SK-N-SH treated with all-trans-retinoic acid at 6 μM for 48 hours (cell line): ENCODE results near the gene PLD2.

Experiments
- ATAC-seq: fragments of 200-7000 bp; cut with Tn5 transposase; 3 replicates; pipeline ENCODE4 v1.9.1; 2020; ENCODE audit warnings: mild to moderate bottlenecking, moderate library complexity
- ARNTL ChIP-seq: fragments of 450-650 bp; formaldehyde crosslinking; IDR thresholded peaks from 2 replicates; pipeline ENCODE4 v1.5.0; 2020; ENCODE audit warnings: low read depth, mild to moderate bottlenecking, moderate library complexity, borderline replicate concordance
- BACH2 ChIP-seq: fragments of 250-450 bp; sonication (Bioruptor Pico); IDR thresholded peaks from 2 replicates; pipeline ENCODE4 v1.9.0; 2021; ENCODE audit warnings: mild to moderate bottlenecking, borderline replicate concordance
- CSDC2 ChIP-seq: fragments of 250-450 bp; sonication (Bioruptor Pico); IDR thresholded peaks from 2 replicates; pipeline ENCODE4 v1.5.0; 2020; ENCODE audit warnings: mild to moderate bottlenecking, moderate library complexity
- CSRNP3 ChIP-seq: fragments of 250-450 bp; sonication (Bioruptor Pico); IDR thresholded peaks from 2 replicates; pipeline ENCODE4 v1.5.1; 2021; ENCODE audit warnings: mild to moderate bottlenecking, moderate library complexity
- ESRRG ChIP-seq: fragments of 250-450 bp; sonication (Bioruptor Pico); IDR thresholded peaks from 2 replicates; pipeline ENCODE4 v1.6.1; 2021; ENCODE audit warnings: mild to moderate bottlenecking
- GLIS3 ChIP-seq: fragments of 250-450 bp; sonication (Bioruptor Pico); IDR thresholded peaks from 2 replicates; pipeline ENCODE4 v1.5.0; 2020; ENCODE audit warnings: mild to moderate bottlenecking, moderate library complexity
- ISL1 ChIP-seq: fragments of 250-450 bp; sonication (Bioruptor Pico); IDR thresholded peaks from 2 replicates; pipeline ENCODE4 v2.1.2; 2022; ENCODE audit warnings: mild to moderate bottlenecking, moderate library complexity
- OSR1 ChIP-seq: fragments of 250-450 bp; sonication (Bioruptor Pico); IDR thresholded peaks from 2 replicates; pipeline ENCODE4 v1.8.0; 2022; ENCODE audit warnings: moderate library complexity, mild to moderate bottlenecking, inconsistent platforms
- PPARA ChIP-seq: fragments of 250-450 bp; sonication (Bioruptor Pico); IDR thresholded peaks from 2 replicates; pipeline ENCODE4 v1.5.0; 2020; ENCODE audit warnings: mild to moderate bottlenecking, borderline replicate concordance
- RARB ChIP-seq: fragments of 250-450 bp; sonication (Bioruptor Pico); IDR thresholded peaks from 2 replicates; pipeline ENCODE4 v1.8.0; 2021; ENCODE audit warnings: mild to moderate bottlenecking, moderate library complexity
- SNAI2 ChIP-seq: fragments of 250-450 bp; sonication (Bioruptor Pico); IDR thresholded peaks from 2 replicates; pipeline ENCODE4 v1.5.0; 2020; ENCODE audit warnings: mild to moderate bottlenecking, moderate library complexity
- TCF4 ChIP-seq: fragments of 250-450 bp; sonication (Bioruptor Pico); IDR thresholded peaks from 2 replicates; pipeline ENCODE4 v1.8.0; 2021; ENCODE audit warnings: mild to moderate bottlenecking, moderate library complexity, borderline replicate concordance
- TOX ChIP-seq: fragments of 250-450 bp; sonication (Bioruptor Pico); IDR thresholded peaks from 2 replicates; pipeline ENCODE4 v1.8.0; 2021; ENCODE audit warnings: mild to moderate bottlenecking, moderate library complexity, borderline replicate concordance
- TSHZ2 ChIP-seq: fragments of 250-450 bp; sonication (Bioruptor Pico); IDR thresholded peaks from 2 replicates; pipeline ENCODE4 v1.5.0; 2020; ENCODE audit warnings: mild to moderate bottlenecking, moderate library complexity
- ZC3H10 ChIP-seq: fragments of 250-450 bp; sonication (Bioruptor Pico); IDR thresholded peaks from 2 replicates; pipeline ENCODE4 v1.5.1; 2021; ENCODE audit warnings: mild to moderate bottlenecking, moderate library complexity
- ZFP3 ChIP-seq: fragments of 250-450 bp; sonication (Bioruptor Pico); IDR thresholded peaks from 2 replicates; pipeline ENCODE4 v1.5.0; 2020; ENCODE audit warnings: mild to moderate bottlenecking, moderate library complexity
- ZFP30 ChIP-seq: fragments of 450-650 bp; formaldehyde crosslinking; IDR thresholded peaks from 2 replicates; pipeline ENCODE4 v1.5.0; 2022; ENCODE audit warnings: mild to moderate bottlenecking, moderate library complexity
- ZNF565 ChIP-seq: fragments of 450-650 bp; formaldehyde crosslinking; conservative IDR thresholded peaks from 2 replicates; pipeline ENCODE4 v1.5.0; 2020; ENCODE audit warnings: low read depth, mild to moderate bottlenecking, moderate library complexity
- ZNF70 ChIP-seq: fragments of 450-650 bp; formaldehyde crosslinking; IDR thresholded peaks from 2 replicates; pipeline ENCODE4 v1.5.0; 2020; ENCODE audit warnings: mild to moderate bottlenecking, moderate library complexity
- ZNF8 ChIP-seq: fragments of 450-650 bp; formaldehyde crosslinking; IDR thresholded peaks from 2 replicates; pipeline ENCODE4 v1.5.0; 2020; ENCODE audit warnings: mild to moderate bottlenecking, moderate library complexity
- TF ChIP-seq, protein P1 (sequence below): fragments of 250-450 bp; sonication (Bioruptor Pico); IDR thresholded peaks from 2 replicates; pipeline ENCODE4 v1.8.0; 2020; ENCODE audit warnings: mild to moderate bottlenecking, moderate library complexity, borderline replicate concordance
- TF ChIP-seq, protein P2 (sequence below): fragments of 250-450 bp; sonication (Bioruptor Pico); IDR thresholded peaks from 2 replicates; pipeline ENCODE4 v1.5.1; 2020; ENCODE audit warnings: low read depth, mild to moderate bottlenecking, moderate library complexity
- TF ChIP-seq, protein P3 (sequence below): fragments of 250-450 bp; sonication (Bioruptor Pico); IDR thresholded peaks from 2 replicates; pipeline ENCODE4 v1.8.0; 2021; ENCODE audit warnings: low read depth, mild to moderate bottlenecking, moderate library complexity, borderline replicate concordance

Gene PLD2

GRCh38 chr17:4777969-4778760 is 28.8 kb upstream of the PLD2 start:
- no peak for ATAC-seq
- no peak for TF ChIP-seq PPARA (CRISPR knock-in tag)
- TF ChIP-seq OSR1 (CRISPR knock-in tag), result no peak
- TF ChIP-seq CSDC2 (CRISPR knock-in tag), result no peak
- TF ChIP-seq BACH2, result no peak
- no peak for TF ChIP-seq RARB (CRISPR knock-in tag)
- TF ChIP-seq ARNTL (CRISPR knock-in tag), result no peak

DNA sequence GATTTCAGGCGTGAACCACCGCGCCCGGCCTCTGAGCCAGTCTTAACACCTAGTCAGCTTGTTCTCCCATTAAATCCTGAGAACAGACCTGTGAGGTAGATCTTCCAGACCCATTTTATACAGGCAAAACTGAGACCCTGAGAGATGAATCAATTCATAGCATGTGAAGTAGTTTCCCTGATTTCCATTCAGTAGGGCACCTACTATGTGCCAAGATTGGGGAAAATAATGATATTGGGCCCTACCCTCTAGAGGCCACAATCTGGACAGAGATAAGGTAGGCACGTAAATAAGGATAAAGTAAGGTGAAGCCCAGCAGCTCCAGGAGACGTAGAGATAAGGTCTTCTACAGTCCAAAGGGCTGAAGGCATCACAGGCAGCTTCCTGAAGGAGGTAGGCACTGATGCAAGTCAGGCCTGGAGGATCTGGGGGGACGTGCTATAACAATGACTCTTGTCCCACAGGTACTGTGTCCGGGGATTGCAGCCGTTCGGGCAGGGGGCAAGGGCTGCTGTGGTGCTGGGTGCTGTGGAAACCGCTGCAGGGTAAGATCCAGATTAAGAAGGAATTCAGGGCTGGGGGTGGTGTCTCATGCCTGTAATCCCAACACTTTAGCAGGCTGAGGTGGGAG is 26.5 kb upstream of the PLD2 start:
- TF ChIP-seq GLIS3 (no peak), RARB (CRISPR knock-in tag) (no peak), TCF4 (CRISPR knock-in tag) (no peak), ZFP3 (no peak), ZNF70 (CRISPR knock-in tag) (no peak), PPARA (CRISPR knock-in tag) (no peak), CSDC2 (CRISPR knock-in tag) (no peak), ZC3H10 (CRISPR knock-in tag) (no peak), ISL1 (CRISPR knock-in tag) (no peak), TSHZ2 (no peak), SNAI2 (CRISPR knock-in tag) (no peak)
- TF ChIP-seq, protein P1, sequence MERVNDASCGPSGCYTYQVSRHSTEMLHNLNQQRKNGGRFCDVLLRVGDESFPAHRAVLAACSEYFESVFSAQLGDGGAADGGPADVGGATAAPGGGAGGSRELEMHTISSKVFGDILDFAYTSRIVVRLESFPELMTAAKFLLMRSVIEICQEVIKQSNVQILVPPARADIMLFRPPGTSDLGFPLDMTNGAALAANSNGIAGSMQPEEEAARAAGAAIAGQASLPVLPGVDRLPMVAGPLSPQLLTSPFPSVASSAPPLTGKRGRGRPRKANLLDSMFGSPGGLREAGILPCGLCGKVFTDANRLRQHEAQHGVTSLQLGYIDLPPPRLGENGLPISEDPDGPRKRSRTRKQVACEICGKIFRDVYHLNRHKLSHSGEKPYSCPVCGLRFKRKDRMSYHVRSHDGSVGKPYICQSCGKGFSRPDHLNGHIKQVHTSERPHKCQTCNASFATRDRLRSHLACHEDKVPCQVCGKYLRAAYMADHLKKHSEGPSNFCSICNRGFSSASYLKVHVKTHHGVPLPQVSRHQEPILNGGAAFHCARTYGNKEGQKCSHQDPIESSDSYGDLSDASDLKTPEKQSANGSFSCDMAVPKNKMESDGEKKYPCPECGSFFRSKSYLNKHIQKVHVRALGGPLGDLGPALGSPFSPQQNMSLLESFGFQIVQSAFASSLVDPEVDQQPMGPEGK (CRISPR knock-in tag), result no peak
- TF ChIP-seq, protein P2, sequence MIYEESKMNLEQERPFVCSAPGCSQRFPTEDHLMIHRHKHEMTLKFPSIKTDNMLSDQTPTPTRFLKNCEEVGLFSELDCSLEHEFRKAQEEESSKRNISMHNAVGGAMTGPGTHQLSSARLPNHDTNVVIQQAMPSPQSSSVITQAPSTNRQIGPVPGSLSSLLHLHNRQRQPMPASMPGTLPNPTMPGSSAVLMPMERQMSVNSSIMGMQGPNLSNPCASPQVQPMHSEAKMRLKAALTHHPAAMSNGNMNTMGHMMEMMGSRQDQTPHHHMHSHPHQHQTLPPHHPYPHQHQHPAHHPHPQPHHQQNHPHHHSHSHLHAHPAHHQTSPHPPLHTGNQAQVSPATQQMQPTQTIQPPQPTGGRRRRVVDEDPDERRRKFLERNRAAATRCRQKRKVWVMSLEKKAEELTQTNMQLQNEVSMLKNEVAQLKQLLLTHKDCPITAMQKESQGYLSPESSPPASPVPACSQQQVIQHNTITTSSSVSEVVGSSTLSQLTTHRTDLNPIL (CRISPR knock-in tag), result no peak
- ATAC-seq, result no peak

DNA sequence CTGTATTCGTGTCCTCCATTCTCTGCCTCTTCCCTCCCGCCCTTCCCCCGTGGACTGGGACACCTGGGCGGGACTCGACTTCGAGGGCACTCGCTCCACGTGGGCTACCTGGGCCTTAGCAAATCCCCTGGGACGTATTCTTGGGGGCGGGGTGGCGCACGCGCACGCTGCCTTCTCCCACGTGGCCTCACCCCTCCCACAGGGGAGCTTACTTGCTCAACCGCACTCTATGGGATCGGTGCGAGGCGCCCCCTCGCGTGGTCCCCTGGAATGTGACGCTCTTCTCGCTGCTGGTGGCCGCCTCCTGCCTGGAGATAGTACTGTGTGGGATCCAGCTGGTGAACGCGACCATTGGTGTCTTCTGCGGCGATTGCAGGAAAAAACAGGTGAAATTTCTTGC is 24.3 kb upstream of the PLD2 start:
- no peak for TF ChIP-seq ZNF70 (CRISPR knock-in tag)
- no peak for TF ChIP-seq OSR1 (CRISPR knock-in tag)
- TF ChIP-seq, protein P3, sequence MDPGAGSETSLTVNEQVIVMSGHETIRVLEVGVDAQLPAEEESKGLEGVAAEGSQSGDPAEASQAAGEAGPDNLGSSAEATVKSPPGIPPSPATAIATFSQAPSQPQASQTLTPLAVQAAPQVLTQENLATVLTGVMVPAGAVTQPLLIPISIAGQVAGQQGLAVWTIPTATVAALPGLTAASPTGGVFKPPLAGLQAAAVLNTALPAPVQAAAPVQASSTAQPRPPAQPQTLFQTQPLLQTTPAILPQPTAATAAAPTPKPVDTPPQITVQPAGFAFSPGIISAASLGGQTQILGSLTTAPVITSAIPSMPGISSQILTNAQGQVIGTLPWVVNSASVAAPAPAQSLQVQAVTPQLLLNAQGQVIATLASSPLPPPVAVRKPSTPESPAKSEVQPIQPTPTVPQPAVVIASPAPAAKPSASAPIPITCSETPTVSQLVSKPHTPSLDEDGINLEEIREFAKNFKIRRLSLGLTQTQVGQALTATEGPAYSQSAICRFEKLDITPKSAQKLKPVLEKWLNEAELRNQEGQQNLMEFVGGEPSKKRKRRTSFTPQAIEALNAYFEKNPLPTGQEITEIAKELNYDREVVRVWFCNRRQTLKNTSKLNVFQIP (CRISPR knock-in tag), result no peak
- no peak for TF ChIP-seq GLIS3
- TF ChIP-seq ZC3H10 (CRISPR knock-in tag), result no peak
- TF ChIP-seq ZFP30 (CRISPR knock-in tag), result no peak
- no peak for TF ChIP-seq TCF4 (CRISPR knock-in tag)
- TF ChIP-seq ZNF8 (CRISPR knock-in tag), result no peak
- TF ChIP-seq, protein P2 (CRISPR knock-in tag), result no peak
- TF ChIP-seq TOX (CRISPR knock-in tag), result no peak
- TF ChIP-seq ESRRG (CRISPR knock-in tag), result no peak
- no peak for TF ChIP-seq SNAI2 (CRISPR knock-in tag)
- TF ChIP-seq CSRNP3 (CRISPR knock-in tag), result no peak
- no peak for TF ChIP-seq RARB (CRISPR knock-in tag)
- no peak for TF ChIP-seq ZFP3
- no peak for TF ChIP-seq ZNF565 (CRISPR knock-in tag)
- TF ChIP-seq BACH2, result no peak
- no peak for TF ChIP-seq CSDC2 (CRISPR knock-in tag)
- peak; percentile 52 for ATAC-seq
